ENCODE results near the gene DOCK1. TPM values are rescaled to one million over a fixed set of nuclear protein-coding genes. Genes with fewer than 3 reads are reported as not detected.

Gene DOCK1
- total RNA-seq, 3 donors from 2014 or later = 0.11 to 0.15 (median 0.14) TPM

GRCh38 chr10:127353544-127353943, 448.3 kb downstream of the DOCK1 start:
- no peaks in the 10 kb centered on the region for H3K9me3 Mint-ChIP-seq
- H3K27me3 Mint-ChIP-seq (ENCODE audit: low read depth) = no peaks in the 10 kb centered on the region
- no peaks in the 10 kb centered on the region for H3K36me3 Mint-ChIP-seq (ENCODE audit: insufficient read depth)
- no peak for ATAC-seq
- H3K4me3 Mint-ChIP-seq = no peak overlapping the region
- H3K4me1 Mint-ChIP-seq (ENCODE audit: low read depth) = no peaks in the 10 kb centered on the region
- no peak for DNase-seq

GRCh38 chr10:127354255-127354654, 449.0 kb downstream of the DOCK1 start:
- no peak for ATAC-seq
- H3K4me1 Mint-ChIP-seq (ENCODE audit: low read depth) = no peaks in the 10 kb centered on the region
- no peaks in the 10 kb centered on the region for H3K27me3 Mint-ChIP-seq (ENCODE audit: low read depth)

DNA sequence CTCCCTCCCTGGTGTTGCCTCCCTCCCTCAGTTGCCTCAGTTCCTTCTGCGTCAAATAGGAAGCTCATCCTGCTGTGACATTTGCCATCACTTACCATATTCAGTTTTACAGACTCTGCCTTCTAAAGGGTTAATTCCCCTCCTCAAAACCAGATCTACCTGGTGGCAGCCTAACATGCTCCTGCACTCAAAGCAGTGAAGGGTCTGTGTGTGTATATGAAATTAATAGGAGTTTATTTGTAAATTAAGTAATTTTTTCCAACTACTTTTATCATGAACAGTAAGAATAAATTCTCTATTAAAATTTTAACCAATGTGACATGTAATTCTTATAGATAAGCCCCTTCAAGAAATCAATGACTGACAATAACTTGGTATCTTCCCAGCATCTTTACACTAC, 449.8 kb downstream of the DOCK1 start:
- Mint-ChIP-seq H3K27me3 (ENCODE audit: low read depth) (no peaks in the 10 kb centered on the region), H3K4me1 (ENCODE audit: low read depth) (no peaks in the 10 kb centered on the region), H3K4me3 (no peak overlapping the region), H3K9me3 (no peaks in the 10 kb centered on the region), H3K36me3 (ENCODE audit: insufficient read depth) (no peaks in the 10 kb centered on the region)
- ATAC-seq = no peak
- no peak for DNase-seq

More at GRCh38 chr10:127354255-127354654, 449.0 kb downstream of the DOCK1 start:
- Mint-ChIP-seq H3K36me3 (ENCODE audit: insufficient read depth) (no peaks in the 10 kb centered on the region), H3K4me3 (no peak overlapping the region), H3K9me3 (no peaks in the 10 kb centered on the region)
- DNase-seq = no peak

DNA sequence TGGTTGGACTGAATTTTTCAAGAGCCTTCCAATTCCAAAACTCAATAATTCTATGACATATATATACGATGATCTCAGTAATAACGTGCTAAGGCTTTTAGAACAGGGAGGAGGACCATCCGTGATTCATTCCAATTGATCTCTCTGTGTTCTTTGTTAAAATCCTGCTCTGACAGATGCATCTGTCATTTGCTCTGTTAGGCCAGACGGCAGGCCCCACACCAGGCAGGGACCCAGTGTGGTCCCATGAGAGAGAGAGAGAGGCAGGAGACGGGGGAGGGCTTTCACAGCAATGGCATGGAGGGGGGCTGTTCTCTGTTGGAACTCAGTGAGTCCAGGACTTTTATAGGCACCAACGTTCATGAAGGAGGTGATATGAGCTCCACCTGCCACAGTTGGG, 451.1 kb downstream of the DOCK1 start:
- Mint-ChIP-seq H3K27me3 (ENCODE audit: low read depth) (no peaks in the 10 kb centered on the region), H3K36me3 (ENCODE audit: insufficient read depth) (no peaks in the 10 kb centered on the region), H3K4me1 (ENCODE audit: low read depth) (no peaks in the 10 kb centered on the region), H3K4me3 (no peak overlapping the region), H3K9me3 (no peaks in the 10 kb centered on the region)
- ATAC-seq = no peak
- DNase-seq = no peak

DNA sequence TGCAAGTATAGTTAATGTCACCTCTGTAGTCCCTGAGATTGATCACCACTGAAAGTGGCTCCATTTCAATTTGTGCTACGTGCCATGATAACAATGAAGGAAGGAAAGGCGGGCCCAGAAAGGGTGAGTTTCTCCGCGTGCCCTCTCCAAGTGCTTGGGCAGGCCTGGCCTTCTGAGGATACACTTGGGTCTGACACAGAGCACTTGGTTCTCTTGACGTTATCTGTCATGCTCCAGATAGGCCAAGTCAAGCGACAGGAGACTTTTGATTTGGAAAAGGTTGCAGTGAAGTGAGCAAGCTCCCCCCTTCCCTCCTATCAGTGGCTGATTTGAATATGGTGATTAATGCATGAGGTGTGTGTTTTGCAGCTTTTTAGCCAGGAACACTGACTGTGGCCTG, 452.0 kb downstream of the DOCK1 start:
- Mint-ChIP-seq H3K4me1 (ENCODE audit: low read depth) (no peaks in the 10 kb centered on the region), H3K9me3 (no peaks in the 10 kb centered on the region), H3K27me3 (ENCODE audit: low read depth) (no peaks in the 10 kb centered on the region), H3K4me3 (no peak overlapping the region), H3K36me3 (ENCODE audit: insufficient read depth) (no peaks in the 10 kb centered on the region)
- ATAC-seq (no peak), DNase-seq (no peak)

DNA sequence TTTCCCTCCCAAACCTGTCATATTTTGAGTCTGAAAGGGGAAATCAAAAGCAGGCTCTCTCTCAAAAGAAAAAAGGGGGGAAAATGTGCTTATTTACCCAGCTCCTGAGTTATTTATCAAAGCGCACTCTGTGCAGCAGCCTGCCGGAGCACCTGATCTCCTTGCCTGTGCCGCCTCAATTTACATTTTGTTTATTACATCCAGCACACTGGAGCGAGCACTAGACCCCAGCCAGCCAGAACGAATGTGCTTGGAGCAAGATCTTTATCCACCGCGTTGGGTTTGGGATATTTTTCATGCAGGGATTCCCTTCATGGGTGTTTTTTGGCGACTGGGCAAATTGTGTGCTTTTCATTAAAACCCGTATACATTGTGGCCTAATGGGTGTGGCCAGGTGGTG, 453.1 kb downstream of the DOCK1 start:
- Mint-ChIP-seq H3K27me3 (ENCODE audit: low read depth) (no peaks in the 10 kb centered on the region), H3K9me3 (no peaks in the 10 kb centered on the region), H3K4me3 (no peak overlapping the region), H3K36me3 (ENCODE audit: insufficient read depth) (no peaks in the 10 kb centered on the region), H3K4me1 (ENCODE audit: low read depth) (no peaks in the 10 kb centered on the region)
- DNase-seq (no peak), ATAC-seq (no peak)

DNA sequence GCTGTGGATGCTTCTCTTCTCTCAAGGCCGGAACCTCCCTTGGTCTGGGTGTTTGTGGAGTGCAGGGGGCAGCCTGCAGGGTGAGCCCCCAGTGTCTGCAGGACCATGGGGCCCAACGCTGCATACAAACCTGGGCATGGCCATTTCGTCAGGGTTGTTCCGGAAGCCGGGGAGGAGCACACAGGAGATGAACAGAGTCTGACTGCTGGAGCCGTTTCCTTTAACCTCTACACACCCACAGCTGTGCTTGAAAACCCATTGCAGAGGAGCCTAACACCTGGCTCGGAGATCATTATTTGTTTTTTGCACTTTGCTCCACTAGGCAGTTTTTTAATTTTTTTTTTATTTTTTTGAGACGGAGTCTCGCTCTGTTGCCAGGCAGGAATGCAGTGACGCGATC, 458.8 kb downstream of the DOCK1 start:
- ATAC-seq = no peak
- Mint-ChIP-seq H3K36me3 (ENCODE audit: insufficient read depth) (no peaks in the 10 kb centered on the region), H3K9me3 (no peaks in the 10 kb centered on the region), H3K4me1 (ENCODE audit: low read depth) (no peaks in the 10 kb centered on the region), H3K27me3 (ENCODE audit: low read depth) (no peaks in the 10 kb centered on the region), H3K4me3 (no peak overlapping the region)
- no peak for DNase-seq

- ATAC-seq = no peak
- Mint-ChIP-seq H3K27me3 (ENCODE audit: low read depth) (no peaks in the 10 kb centered on the region), H3K4me3 (no peak overlapping the region), H3K36me3 (ENCODE audit: insufficient read depth) (no peaks in the 10 kb centered on the region), H3K9me3 (no peaks in the 10 kb centered on the region), H3K4me1 (ENCODE audit: low read depth) (no peaks in the 10 kb centered on the region)
- no peak for DNase-seq
Observed at GRCh38 chr10:127368101-127368500, 462.9 kb downstream of the DOCK1 start.

DNA sequence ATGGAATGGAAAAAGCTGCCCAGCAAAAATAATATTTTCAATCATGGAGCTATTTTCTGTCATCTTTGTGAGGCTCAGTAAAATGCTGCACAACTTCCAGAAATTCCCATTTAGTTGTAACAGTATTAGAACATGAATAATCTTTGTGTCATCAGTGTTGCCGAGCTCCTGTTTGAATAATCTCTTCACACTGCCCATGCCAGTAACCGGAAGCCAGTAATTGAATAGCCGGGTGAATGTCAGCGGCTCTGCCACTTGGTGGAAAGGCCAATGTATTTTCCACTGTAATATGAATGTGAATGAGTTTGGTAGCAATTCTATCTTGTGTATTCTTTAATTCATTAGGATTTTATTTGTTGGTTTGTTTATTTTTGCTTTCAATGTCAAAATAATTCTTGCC, 463.7 kb downstream of the DOCK1 start:
- DNase-seq (no peak), ATAC-seq (no peak)
- Mint-ChIP-seq H3K4me1 (ENCODE audit: low read depth) (no peaks in the 10 kb centered on the region), H3K4me3 (no peak overlapping the region), H3K9me3 (no peaks in the 10 kb centered on the region), H3K36me3 (ENCODE audit: insufficient read depth) (no peaks in the 10 kb centered on the region), H3K27me3 (ENCODE audit: low read depth) (no peaks in the 10 kb centered on the region)

GRCh38 chr10:127370601-127371000, 465.4 kb downstream of the DOCK1 start:
- H3K4me1 Mint-ChIP-seq (ENCODE audit: low read depth) = no peaks in the 10 kb centered on the region
- H3K36me3 Mint-ChIP-seq (ENCODE audit: insufficient read depth) = no peaks in the 10 kb centered on the region
- no peak for DNase-seq

GRCh38 chr10:127372361-127372760, 467.1 kb downstream of the DOCK1 start:
- Mint-ChIP-seq H3K4me3 (no peak overlapping the region), H3K27me3 (ENCODE audit: low read depth) (no peaks in the 10 kb centered on the region), H3K36me3 (ENCODE audit: insufficient read depth) (no peaks in the 10 kb centered on the region), H3K4me1 (ENCODE audit: low read depth) (no peaks in the 10 kb centered on the region), H3K9me3 (no peaks in the 10 kb centered on the region)
- DNase-seq = no peak
- no peak for ATAC-seq

More at GRCh38 chr10:127370601-127371000, 465.4 kb downstream of the DOCK1 start:
- no peak for ATAC-seq
- Mint-ChIP-seq H3K27me3 (ENCODE audit: low read depth) (no peaks in the 10 kb centered on the region), H3K4me3 (no peak overlapping the region), H3K9me3 (no peaks in the 10 kb centered on the region)

DNA sequence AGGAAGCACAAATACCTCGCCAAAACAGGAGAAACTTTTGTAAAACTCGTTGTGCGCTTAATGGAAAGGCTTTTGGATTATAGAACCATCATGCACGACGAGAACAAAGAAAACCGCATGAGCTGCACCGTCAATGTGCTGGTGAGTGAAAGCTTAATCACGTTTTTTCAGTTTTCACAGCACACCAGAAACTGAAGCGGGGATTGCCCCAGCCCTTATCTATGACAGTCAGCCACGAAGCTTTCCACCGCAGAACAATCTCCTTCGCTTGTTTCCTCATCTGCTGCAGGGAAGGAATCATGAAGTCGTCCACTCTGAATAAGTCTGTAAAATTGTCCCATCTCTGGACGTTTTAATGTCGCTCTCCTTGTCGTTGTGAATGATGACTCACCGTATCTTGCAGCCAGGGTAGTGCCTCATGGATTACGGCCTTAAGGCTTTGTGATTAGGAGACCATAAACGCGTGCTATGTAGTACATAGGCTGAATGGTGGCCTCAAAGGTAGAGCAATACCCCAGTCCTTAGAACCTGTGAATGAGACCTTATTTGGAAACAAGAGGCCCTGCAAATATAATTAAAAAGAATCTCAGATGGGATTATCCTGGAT, 468.9 kb downstream of the DOCK1 start:
- Mint-ChIP-seq H3K27me3 (ENCODE audit: low read depth) (no peaks in the 10 kb centered on the region), H3K36me3 (ENCODE audit: insufficient read depth) (no peaks in the 10 kb centered on the region), H3K9me3 (no peaks in the 10 kb centered on the region), H3K4me3 (no peak overlapping the region), H3K4me1 (ENCODE audit: low read depth) (no peaks in the 10 kb centered on the region)
- ATAC-seq (no peak), DNase-seq (no peak)

- Mint-ChIP-seq H3K4me1 (ENCODE audit: low read depth) (no peaks in the 10 kb centered on the region), H3K27me3 (ENCODE audit: low read depth) (no peaks in the 10 kb centered on the region), H3K36me3 (ENCODE audit: insufficient read depth) (no peaks in the 10 kb centered on the region), H3K9me3 (no peaks in the 10 kb centered on the region), H3K4me3 (no peak overlapping the region)
- ATAC-seq = no peak
- no peak for DNase-seq
Observed at GRCh38 chr10:127374901-127375300, 469.7 kb downstream of the DOCK1 start.

DNA sequence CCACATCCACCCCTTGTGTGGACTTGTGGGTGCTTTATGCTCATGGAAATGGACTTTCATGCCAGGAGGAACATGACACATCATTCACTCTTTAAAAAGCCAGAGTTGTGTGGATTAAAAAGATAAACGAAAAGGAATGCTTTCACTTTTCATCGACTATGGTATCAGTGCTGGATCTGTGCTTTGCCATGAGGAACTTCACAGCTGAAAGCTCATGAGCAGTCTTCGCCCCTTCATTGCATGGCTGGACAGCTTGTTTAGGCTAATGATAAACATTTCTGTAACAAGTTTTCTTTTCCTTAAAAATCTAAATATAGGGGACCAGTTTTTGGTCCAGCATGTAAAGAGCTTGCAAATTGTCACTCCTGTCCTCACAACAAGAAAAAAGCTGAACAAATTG, 470.2 kb downstream of the DOCK1 start:
- no peaks in the 10 kb centered on the region for H3K36me3 Mint-ChIP-seq (ENCODE audit: insufficient read depth)
- no peak overlapping the region for H3K4me3 Mint-ChIP-seq
- ATAC-seq (no peak), DNase-seq (no peak)
- no peaks in the 10 kb centered on the region for H3K27me3 Mint-ChIP-seq (ENCODE audit: low read depth)
- H3K9me3 Mint-ChIP-seq = no peaks in the 10 kb centered on the region
- H3K4me1 Mint-ChIP-seq (ENCODE audit: low read depth) = no peaks in the 10 kb centered on the region

DNA sequence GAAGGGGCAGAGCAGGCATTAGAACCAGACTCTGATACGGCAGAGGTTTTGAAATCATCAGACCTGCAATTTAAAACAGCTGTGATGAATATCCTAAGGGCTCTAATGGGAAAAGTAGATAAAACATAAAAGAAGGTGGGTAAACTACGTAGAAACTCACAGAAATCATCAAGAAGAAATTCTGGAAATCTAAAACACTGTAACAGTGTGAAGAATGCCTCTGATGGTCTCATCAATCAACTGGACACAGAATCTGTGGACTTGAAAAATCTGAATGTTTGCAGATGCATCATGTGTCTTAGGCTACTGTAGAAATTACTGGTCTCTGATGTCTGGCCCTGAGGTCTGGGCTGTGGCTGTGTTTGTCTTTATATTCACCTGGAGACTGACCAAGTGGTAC, 470.8 kb downstream of the DOCK1 start:
- H3K36me3 Mint-ChIP-seq (ENCODE audit: insufficient read depth) = no peaks in the 10 kb centered on the region
- no peaks in the 10 kb centered on the region for H3K9me3 Mint-ChIP-seq
- H3K4me3 Mint-ChIP-seq = no peak overlapping the region
- no peaks in the 10 kb centered on the region for H3K27me3 Mint-ChIP-seq (ENCODE audit: low read depth)
- ATAC-seq = no peak
- DNase-seq = no peak
- no peaks in the 10 kb centered on the region for H3K4me1 Mint-ChIP-seq (ENCODE audit: low read depth)

- DNase-seq (no peak), ATAC-seq (no peak)
- Mint-ChIP-seq H3K27me3 (ENCODE audit: low read depth) (no peaks in the 10 kb centered on the region), H3K4me1 (ENCODE audit: low read depth) (no peaks in the 10 kb centered on the region), H3K4me3 (no peak overlapping the region), H3K9me3 (no peaks in the 10 kb centered on the region), H3K36me3 (ENCODE audit: insufficient read depth) (no peaks in the 10 kb centered on the region)
Observed at GRCh38 chr10:127378628-127379027, 473.4 kb downstream of the DOCK1 start.

All from activated T-cell treated with anti-CD3 and anti-CD28 coated beads, Interleukin-2, amount 50 U/mL, for 4 hours (primary cell).